ENCODE data around the gene TRAPPC11. TPM values are rescaled to one million over a fixed set of nuclear protein-coding genes. Genes with fewer than 3 reads are reported as not detected.

Gene TRAPPC11
- total RNA-seq, 1 experiment from 2014 or later: 15.6 TPM

- Histone ChIP-seq H3K9ac (ENCODE audit: low read length) (no peak overlapping the region), H3K4me3 (replicated peaks in 1 of 2; ENCODE audit: low read depth in 1 of 2, low read length in 2 of 2) (no peak overlapping the region), H3K9me3 (ENCODE audit: control insufficient read depth in 1 of 2, insufficient read depth in 1 of 2, low read depth in 1 of 2, low read length in 2 of 2) (no peaks in the 10 kb centered on the region), H4K20me1 (ENCODE audit: insufficient read depth) (no peaks in the 10 kb centered on the region), H3K4me1 (ENCODE audit: control insufficient read depth in 1 of 2, insufficient read depth in 2 of 2, low read length in 2 of 2) (peaks cover 6 to 12% of the 10 kb centered on the region in 2 experiments; a peak in 3 of 4 replicates), H3K4me2 (ENCODE audit: low read length) (peak overlapping the region; percentile 43), H3K27ac (ENCODE audit: low read depth, low read length) (no peak overlapping the region), H3K36me3 (ENCODE audit: control insufficient read depth in 1 of 2, insufficient read depth in 2 of 2, low read length in 2 of 2) (no peaks in the 10 kb centered on the region), H3K79me2 (ENCODE audit: insufficient read depth, low read length) (no peaks in the 10 kb centered on the region), H3K9me2 (ENCODE audit: insufficient read depth) (no peaks in the 10 kb centered on the region), H3K27me3 (ENCODE audit: insufficient read depth, low read length) (no peaks in the 10 kb centered on the region), H2AFZ (ENCODE audit: low read depth, low read length, poor library complexity, severe bottlenecking) (no peak overlapping the region)
- intact Hi-C loops (cut with micrococcal nuclease): no loop called here
- ChIA-PET POLR2A (no interaction called here), RAD21 (ENCODE audit: low non-redundant PET in 1 of 2, low total read pairs in 2 of 2, uncharacterized antibody in 2 of 2, unreplicated experiment in 2 of 2) (no interaction called here), CTCF (no interaction called here)
- DNase-seq (ENCODE audit: low read depth, low spot score): no peak
- BruUV-seq (replicated peaks): no TSS peak
- no peak for ATAC-seq
- TF ChIP-seq ZBTB33 (IDR thresholded peaks at IDR 0.05; ENCODE audit: extremely low read depth, insufficient replicate concordance, low read length): no peak
- no peak for TF ChIP-seq ELF1 (IDR thresholded peaks at IDR 0.05; ENCODE audit: borderline replicate concordance, low read depth)
- no peak for TF ChIP-seq POLR2A (IDR thresholded peaks at IDR 0.05; ENCODE audit: borderline replicate concordance, extremely low read depth, insufficient read depth, insufficient read length)
- no peak for TF ChIP-seq SIN3A (IDR thresholded peaks at IDR 0.05; ENCODE audit: low read depth)
- no peak for TF ChIP-seq EGR1 (IDR thresholded peaks at IDR 0.05; ENCODE audit: low read depth)
- no peak for TF ChIP-seq YY1 (IDR thresholded peaks at IDR 0.05; ENCODE audit: extremely low read depth, insufficient replicate concordance, low read depth, low read length)
- TF ChIP-seq ZFX (IDR thresholded peaks at IDR 0.05): no peak
- TF ChIP-seq POLR2AphosphoS5 (IDR thresholded peaks at IDR 0.05; ENCODE audit: low read depth, low read length): no peak
- TF ChIP-seq CEBPB (IDR thresholded peaks at IDR 0.05; ENCODE audit: low read depth): no peak
- no peak for TF ChIP-seq EZH2phosphoT487 (IDR thresholded peaks at IDR 0.05; ENCODE audit: borderline replicate concordance)
- no peak for TF ChIP-seq SP1 (IDR thresholded peaks at IDR 0.05; ENCODE audit: low read depth)
- no peak for TF ChIP-seq EZH2 (IDR thresholded peaks at IDR 0.05)
- no peak for TF ChIP-seq FOSL1 (IDR thresholded peaks at IDR 0.05; ENCODE audit: low read depth)
Observed at GRCh38 chr4:183636923-183637322, 22.2 kb upstream of the TRAPPC11 start.
